Endothelial cell of umbilical vein (primary cell): Measurements from ENCODE around the gene FAM20B. TPM values are rescaled to one million over a fixed set of nuclear protein-coding genes. Genes with fewer than 3 reads are reported as not detected.

ENCODE experiments used
- BruUV-seq: library from RNA; stranded (reverse); fragments of 400-500 nt; replicated peaks from 2 replicates; lab custom pipeline; 2021; lab: Mats Ljungman, UMichigan
- CTCF ChIA-PET: fragments of 300-600, 350-600 bp; sonication (Branson Sonifier 250); formaldehyde crosslinking; loops from one replicate; lab custom pipeline; 2021; ENCODE audit warnings: antibody characterized with exemption, inconsistent platforms; lab: Charles Lee
- POLR2A ChIA-PET: fragments of 300-600, 350-600 bp; sonication (Branson Sonifier 250); formaldehyde crosslinking; loops from one replicate; lab custom pipeline; 2021; ENCODE audit warnings: antibody characterized with exemption, inconsistent platforms; lab: Charles Lee
- DNase-seq: peaks from one replicate; pipeline ENCODE4 v3.0.0-alpha.2; 2011; ENCODE audit warnings: low read depth, low spot score
- FAIRE-seq: peaks from 2 replicates; lab custom pipeline; 2011; peaks lifted over from hg19 to GRCh38; lab: Jason Lieb, UNC
- H2AFZ ChIP-seq: 2 replicates; pipeline ENCODE4 v1.6.0; 2012; ENCODE audit warnings: low read depth, low read length, control low read depth, inconsistent platforms
- H3K27ac ChIP-seq: 2 replicates; pipeline ENCODE4 v1.5.1; 2011; ENCODE audit warnings: low read depth, mild to moderate bottlenecking, control low read depth, low read length, moderate library complexity; ENCODE audit not compliant: insufficient read depth
- H3K27me3 ChIP-seq, 2 experiments: 2 replicates each; pipeline versions ENCODE4 v1.6.0 to v1.6.1; 2011; ENCODE audit warnings: low read length in 2 of 2, mixed read lengths in 1 of 2; ENCODE audit not compliant: control insufficient read depth in 2 of 2, insufficient read depth in 2 of 2
- H3K36me3 ChIP-seq, 2 experiments: 2 replicates in 1 of 2; 3 replicates in 1 of 2; pipeline ENCODE4 v1.5.1; 2011; ENCODE audit warnings: low read length in 2 of 2, mild to moderate bottlenecking in 1 of 2, moderate library complexity in 1 of 2; ENCODE audit not compliant: control insufficient read depth in 2 of 2, insufficient read depth in 2 of 2; ENCODE audit errors: extremely low read depth in 1 of 2
- H3K4me1 ChIP-seq: 3 replicates; pipeline ENCODE4 v1.5.1; 2011; ENCODE audit warnings: mild to moderate bottlenecking, low read length; ENCODE audit not compliant: control insufficient read depth, insufficient read depth; ENCODE audit errors: extremely low read depth
- H3K4me2 ChIP-seq: 2 replicates; pipeline ENCODE4 v1.6.1; 2011; ENCODE audit warnings: low read length, control low read depth, mixed read lengths; ENCODE audit not compliant: insufficient read depth
- H3K4me3 ChIP-seq, 3 experiments: fragments of 200-600 bp in 1 of 3; sonication (generic), shearing (Covaris generic) in 1 of 3; replicated peaks in 1 of 3; 2 replicates each; pipeline ENCODE4 v1.5.1; 2011 to 2016; ENCODE audit warnings: control low read depth in 3 of 3, low read length in 3 of 3, mild to moderate bottlenecking in 2 of 3, inconsistent platforms in 1 of 3, low read depth in 1 of 3, moderate library complexity in 1 of 3; ENCODE audit not compliant: insufficient read depth in 1 of 3
- H3K79me2 ChIP-seq: 2 replicates; pipeline ENCODE4 v1.6.0; 2012; ENCODE audit warnings: low read length, inconsistent platforms; ENCODE audit not compliant: control insufficient read depth, insufficient read depth
- H3K9ac ChIP-seq: replicated peaks from 2 replicates; pipeline ENCODE3; 2011; ENCODE audit warnings: low read length, control low read depth; ENCODE audit not compliant: insufficient read depth; ENCODE audit errors: extremely low read depth
- H3K9me1 ChIP-seq: replicated peaks from 3 replicates; pipeline ENCODE4 v1.6.0; 2011; ENCODE audit warnings: mild to moderate bottlenecking, low read length; ENCODE audit not compliant: control insufficient read depth, insufficient read depth; ENCODE audit errors: extremely low read depth
- H3K9me3 ChIP-seq: replicated peaks from 2 replicates; pipeline ENCODE4 v1.5.1; 2012; ENCODE audit warnings: low read length, inconsistent platforms; ENCODE audit not compliant: control insufficient read depth, insufficient read depth
- H4K20me1 ChIP-seq: replicated peaks from 2 replicates; pipeline ENCODE3; 2011; ENCODE audit warnings: mild to moderate bottlenecking, low read length; ENCODE audit not compliant: control insufficient read depth, insufficient read depth; ENCODE audit errors: extremely low read depth
- EZH2 ChIP-seq: IDR thresholded peaks from 2 replicates; pipeline ENCODE4 v1.6.1; 2012; ENCODE audit warnings: borderline replicate concordance, low read depth, mild to moderate bottlenecking, moderate library complexity, low read length, inconsistent platforms; ENCODE audit not compliant: severe bottlenecking
- FOS ChIP-seq: IDR thresholded peaks from 2 replicates; pipeline ENCODE4 v1.6.1; 2011; ENCODE audit warnings: mild to moderate bottlenecking, low read length, moderate library complexity, borderline replicate concordance; ENCODE audit not compliant: insufficient read depth
- GATA2 ChIP-seq: IDR thresholded peaks from 2 replicates; pipeline ENCODE4 v1.7.0; 2011; ENCODE audit warnings: low read depth, mild to moderate bottlenecking, moderate library complexity, mixed read lengths, low read length; ENCODE audit not compliant: insufficient read length, insufficient read depth
- JUN ChIP-seq: IDR thresholded peaks from 2 replicates; pipeline ENCODE4 v1.6.1; 2011; ENCODE audit warnings: borderline replicate concordance, low read depth; ENCODE audit not compliant: insufficient read length, insufficient read depth
- MYC ChIP-seq: IDR thresholded peaks from one replicate; pipeline ENCODE4 v1.6.1; 2011; ENCODE audit warnings: mild to moderate bottlenecking, low read depth, low read length
- POLR2A ChIP-seq: IDR thresholded peaks from 2 replicates; pipeline ENCODE4 v1.6.1; 2012; ENCODE audit warnings: low read depth, mild to moderate bottlenecking, control low read depth, low read length
- POLR2AphosphoS5 ChIP-seq: IDR thresholded peaks from 2 replicates; pipeline ENCODE4 v1.6.1; 2012; ENCODE audit warnings: low read depth, mild to moderate bottlenecking, control low read depth, low read length, moderate library complexity; ENCODE audit not compliant: insufficient read depth
- dilution Hi-C: fragments of 300-500 bp; cut with MboI; formaldehyde crosslinking; loops from one replicate; pipeline ENCODE4 v1.15.0; 2019; ENCODE audit warnings: low sequenced_read_pairs; ENCODE audit not compliant: extremely low pct_ligation_motif_present
- intact Hi-C: fragments of 100-400 bp; cut with micrococcal nuclease; formaldehyde crosslinking; loops from one replicate; pipeline ENCODE4 v1.10.0; 2022
- polyA plus RNA-seq, 4 experiments: library from polyadenylated mRNA; depleted of rRNA in 3 of 4; stranded (reverse) in 3 of 4; unstranded in 1 of 4; fragments of >200 nt; gene quantifications; 2 replicates each; pipeline versions ENCODE4 v1.2.1 to v1.2.3, GENCODE V29; 2011 to 2012; ENCODE audit warnings: missing spikeins in 1 of 4
- total RNA-seq: library from RNA; stranded (reverse); gene quantifications from 2 replicates; pipeline ENCODE4 v1.2.3, GENCODE V29; 2021
- TF ChIP-seq, protein P1 (sequence below): IDR thresholded peaks from 2 replicates; pipeline ENCODE4 v1.6.1; 2011; ENCODE audit not compliant: insufficient read depth, insufficient read length
- TF ChIP-seq, protein P2 (sequence below), 2 donors: IDR thresholded peaks; 1 replicate in 1 of 2; 2 replicates in 1 of 2; pipeline ENCODE4 v1.5.1; 2011; ENCODE audit warnings: low read length in 2 of 2, mild to moderate bottlenecking in 2 of 2, moderate library complexity in 2 of 2, control low read depth in 1 of 2, inconsistent platforms in 1 of 2, low read depth in 1 of 2; ENCODE audit not compliant: insufficient read depth in 1 of 2; ENCODE audit errors: extremely low read depth in 1 of 2

Gene FAM20B
- total and polyA plus RNA-seq, 2 donors (not counting 3 experiments of a cell fraction or from before 2014, with no cell fraction given): 10.0 to 35.1 TPM

- Histone ChIP-seq H2AFZ (no peak overlapping the region), H3K79me2 (no peaks in the 10 kb centered on the region), H3K9me3 (no peaks in the 10 kb centered on the region), H4K20me1 (no peaks in the 10 kb centered on the region), H3K4me2 (no peak overlapping the region), H3K9ac (no peak overlapping the region), H3K4me3 (no peak overlapping the region), H3K27me3 (no peaks in the 10 kb centered on the region), H3K4me1 (no peaks in the 10 kb centered on the region), H3K27ac (no peak overlapping the region), H3K36me3 (no peaks in the 10 kb centered on the region), H3K9me1 (no peaks in the 10 kb centered on the region)
- dilution Hi-C loops: no loop called here
- FAIRE-seq (no peak), DNase-seq (no peak)
- POLR2A ChIA-PET: no interaction called here
- BruUV-seq: no TSS peak
- TF ChIP-seq GATA2 (no peak), FOS (no peak), POLR2A (no peak), JUN (no peak), POLR2AphosphoS5 (no peak), EZH2 (no peak), MYC (no peak)
- TF ChIP-seq, protein P1, sequence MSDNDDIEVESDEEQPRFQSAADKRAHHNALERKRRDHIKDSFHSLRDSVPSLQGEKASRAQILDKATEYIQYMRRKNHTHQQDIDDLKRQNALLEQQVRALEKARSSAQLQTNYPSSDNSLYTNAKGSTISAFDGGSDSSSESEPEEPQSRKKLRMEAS: no peak
- TF ChIP-seq, protein P2, sequence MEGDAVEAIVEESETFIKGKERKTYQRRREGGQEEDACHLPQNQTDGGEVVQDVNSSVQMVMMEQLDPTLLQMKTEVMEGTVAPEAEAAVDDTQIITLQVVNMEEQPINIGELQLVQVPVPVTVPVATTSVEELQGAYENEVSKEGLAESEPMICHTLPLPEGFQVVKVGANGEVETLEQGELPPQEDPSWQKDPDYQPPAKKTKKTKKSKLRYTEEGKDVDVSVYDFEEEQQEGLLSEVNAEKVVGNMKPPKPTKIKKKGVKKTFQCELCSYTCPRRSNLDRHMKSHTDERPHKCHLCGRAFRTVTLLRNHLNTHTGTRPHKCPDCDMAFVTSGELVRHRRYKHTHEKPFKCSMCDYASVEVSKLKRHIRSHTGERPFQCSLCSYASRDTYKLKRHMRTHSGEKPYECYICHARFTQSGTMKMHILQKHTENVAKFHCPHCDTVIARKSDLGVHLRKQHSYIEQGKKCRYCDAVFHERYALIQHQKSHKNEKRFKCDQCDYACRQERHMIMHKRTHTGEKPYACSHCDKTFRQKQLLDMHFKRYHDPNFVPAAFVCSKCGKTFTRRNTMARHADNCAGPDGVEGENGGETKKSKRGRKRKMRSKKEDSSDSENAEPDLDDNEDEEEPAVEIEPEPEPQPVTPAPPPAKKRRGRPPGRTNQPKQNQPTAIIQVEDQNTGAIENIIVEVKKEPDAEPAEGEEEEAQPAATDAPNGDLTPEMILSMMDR (IDR thresholded peaks at IDR 0.05; ENCODE audit: extremely low read depth in 1 of 2, insufficient read depth in 1 of 2, low read depth in 1 of 2, low read length in 2 of 2): no peak
- intact Hi-C loops: no loop called here
- CTCF ChIA-PET: interaction anchor here (1.3 kb wide), 2 partner anchors 51 to 285 kb away, joined by 3 read pairs; no protein-coding TSS in a partner anchor
Observed at GRCh38 chr1:179058487-179059483, 33.1 kb downstream of the FAM20B start.
